ACC112 (cell line): ENCODE data around the gene DHX58.

Source experiments
- H2AFZ ChIP-seq: fragments of 200-600 bp; sonication (generic); one replicate; pipeline ENCODE4 v1.6.0; 2017; ENCODE audit warnings: antibody characterized with exemption, low read length; ENCODE audit not compliant: unreplicated experiment
- H3K27ac ChIP-seq: fragments of 200-600 bp; sonication (generic); 2 replicates; pipeline ENCODE4 v1.5.1; 2014; ENCODE audit warnings: low read depth, mild to moderate bottlenecking, antibody characterized with exemption, low read length, moderate library complexity
- H3K27me3 ChIP-seq: fragments of 200-600 bp; sonication (generic); 2 replicates; pipeline ENCODE4 v1.6.1; 2014; ENCODE audit warnings: mild to moderate bottlenecking, antibody characterized with exemption, low read length, moderate library complexity, mixed read lengths; ENCODE audit not compliant: insufficient read depth
- H3K36me3 ChIP-seq: fragments of 200-600 bp; sonication (generic); 2 replicates; pipeline ENCODE4 v1.6.1; 2016; ENCODE audit warnings: mild to moderate bottlenecking, antibody characterized with exemption, low read length, moderate library complexity, mixed read lengths; ENCODE audit not compliant: insufficient read depth
- H3K4me1 ChIP-seq: fragments of 200-600 bp; sonication (generic); one replicate; pipeline ENCODE4 v1.6.1; 2016; ENCODE audit warnings: low read length, mixed read lengths; ENCODE audit not compliant: insufficient read depth, unreplicated experiment, control insufficient read depth
- H3K4me3 ChIP-seq: fragments of 200-600 bp; sonication (generic); 2 replicates; pipeline ENCODE4 v1.5.1; 2014; ENCODE audit warnings: mild to moderate bottlenecking, low read depth, low read length
- H3K79me2 ChIP-seq: fragments of 200-600 bp; sonication (generic); one replicate; pipeline ENCODE4 v1.6.0; 2016; ENCODE audit warnings: low read length; ENCODE audit not compliant: control insufficient read depth, unreplicated experiment, insufficient read depth

DHX58 gene

GRCh38 chr17:42118545-42118944 is 6.0 kb upstream of the DHX58 start:
- peaks cover 18% of the 10 kb centered on the region for H3K4me1 ChIP-seq
- H2AFZ ChIP-seq = no peak overlapping the region
- no peak overlapping the region for H3K27ac ChIP-seq
- peaks cover under 1% of the 10 kb centered on the region for H3K79me2 ChIP-seq
- no peaks in the 10 kb centered on the region for H3K36me3 ChIP-seq
- no peaks in the 10 kb centered on the region for H3K27me3 ChIP-seq
- H3K4me3 ChIP-seq = no peak overlapping the region

GRCh38 chr17:42118126-42118510 is 5.6 kb upstream of the DHX58 start:
- Histone ChIP-seq H3K27ac (no peak overlapping the region), H3K27me3 (no peaks in the 10 kb centered on the region), H3K79me2 (peaks cover 5% of the 10 kb centered on the region), H3K4me3 (no peak overlapping the region), H2AFZ (no peak overlapping the region), H3K36me3 (peaks cover 3% of the 10 kb centered on the region; the same call in 1 of the 2 replicates), H3K4me1 (peaks cover 23% of the 10 kb centered on the region)

- H3K4me3 ChIP-seq = no peak overlapping the region
- no peak overlapping the region for H2AFZ ChIP-seq
- no peaks in the 10 kb centered on the region for H3K27me3 ChIP-seq
- H3K27ac ChIP-seq = no peak overlapping the region
- H3K36me3 ChIP-seq = peaks cover 4% of the 10 kb centered on the region; the same call in 1 of the 2 replicates
- H3K79me2 ChIP-seq = peaks cover 5% of the 10 kb centered on the region
- peaks cover 28% of the 10 kb centered on the region for H3K4me1 ChIP-seq
Measured at GRCh38 chr17:42117397-42118125, 5.0 kb upstream of the DHX58 start.

GRCh38 chr17:42116705-42117396 is 4.3 kb upstream of the DHX58 start:
- Histone ChIP-seq H2AFZ (no peak overlapping the region), H3K36me3 (peaks cover 4% of the 10 kb centered on the region; the same call in 1 of the 2 replicates), H3K4me3 (no peak overlapping the region), H3K27ac (no peak overlapping the region), H3K27me3 (no peaks in the 10 kb centered on the region), H3K4me1 (peaks cover 28% of the 10 kb centered on the region), H3K79me2 (peaks cover 5% of the 10 kb centered on the region)

- Histone ChIP-seq H3K4me1 (peaks cover 28% of the 10 kb centered on the region), H3K36me3 (peaks cover 15% of the 10 kb centered on the region; the same call in 1 of the 2 replicates), H3K27ac (no peak overlapping the region)
Measured at GRCh38 chr17:42114118-42114517, 1.6 kb upstream of the DHX58 start.

GRCh38 chr17:42113293-42114069 is 967 bp upstream of the DHX58 start:
- Histone ChIP-seq H3K4me1 (peaks cover 28% of the 10 kb centered on the region), H3K36me3 (peaks cover 19% of the 10 kb centered on the region; the same call in 1 of the 2 replicates), H3K79me2 (peaks cover 17% of the 10 kb centered on the region), H3K4me3 (peak overlapping the region; percentile 79), H2AFZ (no peak overlapping the region), H3K27me3 (no peaks in the 10 kb centered on the region), H3K27ac (peak overlapping the region; percentile 89)

More at GRCh38 chr17:42114118-42114517, 1.6 kb upstream of the DHX58 start:
- Histone ChIP-seq H2AFZ (no peak overlapping the region), H3K79me2 (peaks cover 17% of the 10 kb centered on the region), H3K27me3 (no peaks in the 10 kb centered on the region), H3K4me3 (no peak overlapping the region)

GRCh38 chr17:42111871-42112551 is 503 bp downstream of the DHX58 start:
- H3K36me3 ChIP-seq = peaks cover 29% of the 10 kb centered on the region; the same call in 1 of the 2 replicates
- peak overlapping the region; percentile 89 for H3K27ac ChIP-seq
- H3K27me3 ChIP-seq = no peaks in the 10 kb centered on the region
- peaks cover 28% of the 10 kb centered on the region for H3K4me1 ChIP-seq
- H3K79me2 ChIP-seq = peaks cover 17% of the 10 kb centered on the region
- peak overlapping the region; percentile 79 for H3K4me3 ChIP-seq
- H2AFZ ChIP-seq = no peak overlapping the region

- Histone ChIP-seq H3K79me2 (peaks cover 17% of the 10 kb centered on the region), H3K27me3 (no peaks in the 10 kb centered on the region), H3K36me3 (peaks cover 29% of the 10 kb centered on the region; the same call in 1 of the 2 replicates), H3K27ac (peak overlapping the region; percentile 89; the same call in 1 of the 2 replicates), H2AFZ (no peak overlapping the region), H3K4me3 (peak overlapping the region; percentile 79), H3K4me1 (peaks cover 27% of the 10 kb centered on the region)
Measured at GRCh38 chr17:42111265-42111636, 1.3 kb downstream of the DHX58 start.

GRCh38 chr17:42110301-42111264 is 1.9 kb downstream of the DHX58 start:
- H3K27me3 ChIP-seq = no peaks in the 10 kb centered on the region
- no peak overlapping the region for H3K27ac ChIP-seq
- H2AFZ ChIP-seq = no peak overlapping the region
- H3K4me1 ChIP-seq = peaks cover 22% of the 10 kb centered on the region
- H3K79me2 ChIP-seq = peaks cover 17% of the 10 kb centered on the region
- peaks cover 29% of the 10 kb centered on the region; the same call in 1 of the 2 replicates for H3K36me3 ChIP-seq
- peak overlapping the region; percentile 79 for H3K4me3 ChIP-seq
